Forelimb muscle (tissue), 1 donor: ENCODE data around the gene ARV1. TPM values are rescaled to one million over a fixed set of nuclear protein-coding genes. Genes with fewer than 3 reads are reported as not detected.
"Not testable (repeated sequence)": the region's sequence is repeated elsewhere in the genome, so short reads cannot be mapped to it uniquely, and the experiment has no call there.

Experiments
- DNase-seq: peaks from one replicate; pipeline ENCODE4 v3.0.0-alpha.2; 2013; ENCODE audit warnings: low read depth
- polyA plus RNA-seq: library from polyadenylated mRNA; unstranded; fragments of 120-200 nt; gene quantifications from one replicate; pipeline ENCODE4 v1.2.1, GENCODE V29; 2013; ENCODE audit not compliant: insufficient read length

Gene ARV1
- polyA plus RNA-seq, 1 donor, result 14.7 TPM

- DNase-seq, result no peak
Observed at GRCh38 chr1:231019711-231020110, 40.8 kb downstream of the ARV1 start.

- DNase-seq, result no peak
Observed at GRCh38 chr1:231020139-231020601, 41.3 kb downstream of the ARV1 start.

- DNase-seq, result no peak
Observed at GRCh38 chr1:231020816-231021215, 41.9 kb downstream of the ARV1 start.

- DNase-seq, result no peak
Observed at GRCh38 chr1:231021540-231022031, 42.7 kb downstream of the ARV1 start.

GRCh38 chr1:231022543-231022942 lies 43.6 kb downstream of the ARV1 start:
- not testable (repeated sequence) for DNase-seq

- no peak for DNase-seq
Observed at GRCh38 chr1:231023150-231023549, 44.3 kb downstream of the ARV1 start.

GRCh38 chr1:231026576-231026975 lies 47.7 kb downstream of the ARV1 start:
- DNase-seq, result no peak

GRCh38 chr1:231027136-231027925 lies 48.4 kb downstream of the ARV1 start:
- no peak for DNase-seq

GRCh38 chr1:231027971-231028370 lies 49.1 kb downstream of the ARV1 start:
- DNase-seq, result no peak

GRCh38 chr1:231028682-231029081 lies 49.8 kb downstream of the ARV1 start:
- no peak for DNase-seq

GRCh38 chr1:231029247-231029646 lies 50.4 kb downstream of the ARV1 start:
- DNase-seq, result not testable (repeated sequence)

GRCh38 chr1:231029841-231030240 lies 50.9 kb downstream of the ARV1 start:
- DNase-seq, result no peak

- no peak for DNase-seq
Observed at GRCh38 chr1:231032963-231033362, 54.1 kb downstream of the ARV1 start.

- no peak for DNase-seq
Observed at GRCh38 chr1:231035799-231036198, 56.9 kb downstream of the ARV1 start.

- no peak for DNase-seq
Observed at GRCh38 chr1:231036416-231036815, 57.5 kb downstream of the ARV1 start.

- no peak for DNase-seq
Observed at GRCh38 chr1:231037585-231038517, 59.0 kb downstream of the ARV1 start.

GRCh38 chr1:231039161-231040018 lies 60.5 kb downstream of the ARV1 start:
- DNase-seq, result no peak

GRCh38 chr1:231040019-231040799 lies 61.3 kb downstream of the ARV1 start, which contains the start of gene FAM89A:
Gene FAM89A, minus strand, starts transcription at chr1:231040254. Its CDS starts 43 bp downstream, at chr1:231040211.
- DNase-seq, result no peak

GRCh38 chr1:231040800-231041718 lies 62.2 kb downstream of the ARV1 start:
- DNase-seq, result no peak
